Pancreas (tissue), 10 donors: Measurements from ENCODE around the gene IQGAP2. TPM values are rescaled to one million over a fixed set of nuclear protein-coding genes. Genes with fewer than 3 reads are reported as not detected.

Experiments used
- ATAC-seq, 4 donors: fragments of 200-7000 bp; cut with Tn5 transposase; one replicate each; pipeline versions ENCODE4 v1.8.0 to v1.9.1; 2020; ENCODE audit warnings: mild to moderate bottlenecking in 4 of 4, moderate library complexity in 4 of 4
- DNase-seq, 6 donors: peaks; one replicate each; pipeline ENCODE4 v3.0.0-alpha.2; 2020
- FAIRE-seq: peaks from 2 replicates; lab custom pipeline; 2012; peaks lifted over from hg19 to GRCh38; lab: Jason Lieb, UNC
- H3K27ac ChIP-seq, 4 donors: fragments of 200-600 bp; sonication (generic); 1 replicate in 3 of 4; 2 replicates in 1 of 4; pipeline versions ENCODE4 v1.5.0 to v1.8.0; 2020
- H3K27me3 ChIP-seq, 4 donors: fragments of 200-600 bp; one replicate each; pipeline ENCODE4 v1.8.0; 2021
- H3K36me3 ChIP-seq, 3 donors: fragments of 200-600 bp; sonication (generic) in 1 of 3; one replicate each; pipeline versions ENCODE4 v1.5.0 to v1.8.0; 2020 to 2021
- H3K4me1 ChIP-seq, 3 donors: fragments of 200-600 bp; one replicate each; pipeline ENCODE4 v1.8.0; 2021
- H3K4me3 ChIP-seq, 4 donors: fragments of 200-600 bp; sonication (generic) in 2 of 4; one replicate each; pipeline versions ENCODE4 v1.5.0 to v1.8.0; 2020 to 2021
- H3K9me3 ChIP-seq, 4 donors: fragments of 200-600 bp; one replicate each; pipeline ENCODE4 v1.8.0; 2021
- CTCF ChIP-seq, 4 donors: fragments of 200-600 bp; sonication (generic) in 3 of 4; IDR thresholded peaks; one replicate each; pipeline versions ENCODE4 v1.5.0 to v1.8.0; 2021; ENCODE audit warnings: antibody characterized with exemption in 4 of 4
- WGBS, 2 donors: extraction: QIAGEN DNeasy Blood & Tissue Kit; methylation state at CpG; one replicate each; pipeline ENCODE4 v1.1.7; 2013; 5-methylcytosine and 5-hydroxymethylcytosine counted together
- intact Hi-C, 3 donors: fragments of 100-400 bp; cut with DNase I; formaldehyde crosslinking; loops; one replicate each; pipeline versions ENCODE4 v1.11.1 to v1.14.2; 2022
- polyA plus RNA-seq, 2 donors: library from polyadenylated mRNA; stranded (reverse); fragments of 200-250 nt; gene quantifications; one replicate each; pipeline ENCODE4 v1.2.3, GENCODE V29; 2013
- total RNA-seq, 6 donors: library from RNA; stranded (reverse); fragmentation: NEBNext Ultra II Directional in 4 of 6; extraction: Animal tissue kit (Norgen Biotek cat#: 25700) in 4 of 6; gene quantifications; one replicate each; pipeline versions ENCODE4 v1.2.1 to v1.2.4, GENCODE V29; 2021 to 2023
- donor health status: healthy with polysubstance abuse.
- donor health status: DM: no; HTN: no; CAD: no; lungs with moderate emphysema.
- donor health status: DM: no; HTN: no; CAD: no.
- donor health status: control.
- donor health status: control.
- donor health status: Bipolar disorder and iron deficiency.
- donor health status: DM: yes; HTN: yes; CAD: no.
- donor health status: DM: no; HTN: no; CAD: no.
- donor health status: DM: no; HTN: no; CAD: no.
- donor health status: DM: yes; HTN: yes; CAD: no.

Gene IQGAP2
- total and polyA plus RNA-seq, 8 donors = 14.4 to 54.0 (median 35.2) TPM

- Histone ChIP-seq H3K36me3 (no peaks in the 10 kb centered on the region), H3K4me3 (no peak overlapping the region), H3K27me3 (no peaks in the 10 kb centered on the region), H3K4me1 (no peaks in the 10 kb centered on the region), H3K27ac (no peak overlapping the region), H3K9me3 (no peaks in the 10 kb centered on the region)
- FAIRE-seq (no peak), DNase-seq (no peak), ATAC-seq (no peak)
- TF ChIP-seq CTCF (IDR thresholded peaks at IDR 0.05) = no peak
- 70 to 94% methylated on average over 5 of the region's 5 CpGs for WGBS, 2 donors
- intact Hi-C loops = no loop called here
Observed at GRCh38 chr5:76612942-76613341, 209.9 kb downstream of the IQGAP2 start.

- DNase-seq (no peak), ATAC-seq (no peak), FAIRE-seq (no peak)
- Histone ChIP-seq H3K4me1 (no peaks in the 10 kb centered on the region), H3K9me3 (no peaks in the 10 kb centered on the region), H3K36me3 (no peaks in the 10 kb centered on the region), H3K27me3 (no peaks in the 10 kb centered on the region), H3K27ac (no peak overlapping the region), H3K4me3 (no peak overlapping the region)
- intact Hi-C loops = no loop called here
- 86 to 89% methylated on average over 2 of the region's 2 CpGs for WGBS, 2 donors
- no peak for TF ChIP-seq CTCF (IDR thresholded peaks at IDR 0.05)
Observed at GRCh38 chr5:76615759-76616158, 212.7 kb downstream of the IQGAP2 start.

DNA sequence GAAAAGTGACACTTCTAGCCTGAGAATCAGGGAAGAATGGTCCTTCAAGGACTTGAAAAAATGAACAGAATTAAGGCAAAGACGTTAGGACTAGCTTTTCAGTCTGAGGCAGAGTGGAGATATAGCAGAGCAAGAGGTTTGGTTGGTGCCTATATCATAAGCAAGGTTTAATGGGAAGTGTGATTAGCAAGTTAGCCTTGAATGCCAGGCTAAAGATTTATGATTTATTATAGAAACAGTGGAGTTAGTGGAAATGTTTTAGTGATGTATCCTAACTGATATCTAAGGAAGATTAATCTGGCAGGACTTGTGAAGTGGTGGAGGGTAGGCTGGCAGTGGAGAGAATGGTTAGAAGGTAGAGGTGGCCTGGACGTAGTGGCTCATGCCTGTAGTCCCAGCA lies 213.1 kb downstream of the IQGAP2 start:
- DNase-seq (no peak), ATAC-seq (no peak), FAIRE-seq (no peak)
- 81 to 85% methylated on average over 2 of the region's 2 CpGs for WGBS, 2 donors
- Histone ChIP-seq H3K36me3 (no peaks in the 10 kb centered on the region), H3K27me3 (no peaks in the 10 kb centered on the region), H3K9me3 (no peaks in the 10 kb centered on the region), H3K27ac (no peak overlapping the region), H3K4me3 (no peak overlapping the region), H3K4me1 (no peaks in the 10 kb centered on the region)
- intact Hi-C loops = no loop called here
- no peak for TF ChIP-seq CTCF (IDR thresholded peaks at IDR 0.05)

DNA sequence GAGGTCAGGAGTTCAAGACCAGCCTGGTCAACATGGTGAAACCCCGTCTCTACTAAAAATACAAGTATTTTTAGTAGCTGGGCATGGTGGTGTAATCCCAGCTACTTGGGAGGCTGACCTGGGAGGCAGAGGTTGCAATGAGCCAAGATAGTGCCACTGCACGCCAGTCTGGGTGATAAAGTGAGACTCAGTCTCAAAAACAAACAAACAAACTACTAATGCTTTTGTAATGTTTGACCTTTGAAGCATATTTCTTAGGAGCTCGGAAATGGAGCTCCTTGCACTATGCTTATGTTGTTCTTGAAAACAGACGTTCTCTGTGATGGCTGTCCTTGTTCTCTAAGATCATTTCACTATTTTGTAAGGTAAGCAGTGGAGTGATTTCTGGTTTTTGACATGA lies 214.1 kb downstream of the IQGAP2 start:
- Histone ChIP-seq H3K9me3 (no peaks in the 10 kb centered on the region), H3K27me3 (no peaks in the 10 kb centered on the region), H3K4me3 (no peak overlapping the region), H3K27ac (no peak overlapping the region), H3K4me1 (no peaks in the 10 kb centered on the region), H3K36me3 (no peaks in the 10 kb centered on the region)
- ATAC-seq (no peak), DNase-seq (no peak), FAIRE-seq (no peak)
- intact Hi-C loops = no loop called here
- WGBS, 2 donors = 49 to 51% methylated on average over 4 of the region's 4 CpGs
- TF ChIP-seq CTCF (IDR thresholded peaks at IDR 0.05) = no peak

DNA sequence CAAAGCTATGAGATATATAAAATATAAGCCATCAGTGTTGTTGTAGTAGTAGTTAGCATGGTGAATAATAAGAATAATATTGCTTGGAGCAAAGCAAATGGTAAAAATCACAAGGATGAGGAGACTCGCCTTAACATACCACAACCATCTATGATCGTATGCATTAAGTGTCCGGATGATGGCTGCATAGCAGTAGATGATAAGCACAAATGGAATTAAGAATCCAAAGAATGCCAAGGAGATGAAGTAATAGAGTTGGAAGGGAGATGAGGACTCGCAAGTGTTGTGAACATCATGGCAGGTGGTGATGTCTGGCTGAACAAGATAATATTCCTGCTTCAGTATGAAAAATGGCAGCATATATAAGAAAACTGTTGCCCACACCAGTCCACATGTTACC lies 214.6 kb downstream of the IQGAP2 start:
- FAIRE-seq (no peak), ATAC-seq (no peak), DNase-seq (no peak)
- Histone ChIP-seq H3K4me1 (no peaks in the 10 kb centered on the region), H3K9me3 (no peaks in the 10 kb centered on the region), H3K36me3 (no peaks in the 10 kb centered on the region), H3K27ac (no peak overlapping the region), H3K27me3 (no peaks in the 10 kb centered on the region), H3K4me3 (no peak overlapping the region)
- 90 to 96% methylated on average over 4 of the region's 4 CpGs for WGBS, 2 donors
- TF ChIP-seq CTCF (IDR thresholded peaks at IDR 0.05) = no peak
- intact Hi-C loops = no loop called here
